HG02884 (cell line): Measurements from ENCODE around the gene PIM3.

Experiments
- ATAC-seq: cut with Tn5 transposase; IDR thresholded peaks from one replicate; pipeline ENCODE4 v1.9.1; 2021; ENCODE audit warnings: mild to moderate bottlenecking, moderate library complexity; ENCODE audit not compliant: unreplicated experiment

Gene PIM3

DNA sequence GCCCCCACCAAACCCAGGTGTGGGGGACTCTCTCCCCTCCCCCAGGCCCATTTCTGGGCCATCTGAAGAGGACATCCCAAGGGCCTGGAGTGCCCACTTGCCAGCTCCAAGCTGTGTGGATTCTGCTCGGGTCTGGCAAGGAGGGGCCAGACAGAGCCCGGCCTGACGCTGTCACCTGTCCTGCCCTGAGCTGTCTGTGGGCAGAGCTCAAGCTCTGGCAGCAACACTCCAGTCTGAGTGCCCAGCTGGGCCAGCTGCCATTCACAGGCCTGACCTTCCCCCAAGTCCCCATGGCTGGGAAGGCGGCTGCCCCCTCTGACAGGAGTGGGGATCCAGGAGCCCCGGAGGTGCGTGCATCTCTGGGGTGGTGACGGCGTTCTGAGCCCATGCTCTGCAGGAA is 6.2 kb upstream of the PIM3 start:
- ATAC-seq = no peak

DNA sequence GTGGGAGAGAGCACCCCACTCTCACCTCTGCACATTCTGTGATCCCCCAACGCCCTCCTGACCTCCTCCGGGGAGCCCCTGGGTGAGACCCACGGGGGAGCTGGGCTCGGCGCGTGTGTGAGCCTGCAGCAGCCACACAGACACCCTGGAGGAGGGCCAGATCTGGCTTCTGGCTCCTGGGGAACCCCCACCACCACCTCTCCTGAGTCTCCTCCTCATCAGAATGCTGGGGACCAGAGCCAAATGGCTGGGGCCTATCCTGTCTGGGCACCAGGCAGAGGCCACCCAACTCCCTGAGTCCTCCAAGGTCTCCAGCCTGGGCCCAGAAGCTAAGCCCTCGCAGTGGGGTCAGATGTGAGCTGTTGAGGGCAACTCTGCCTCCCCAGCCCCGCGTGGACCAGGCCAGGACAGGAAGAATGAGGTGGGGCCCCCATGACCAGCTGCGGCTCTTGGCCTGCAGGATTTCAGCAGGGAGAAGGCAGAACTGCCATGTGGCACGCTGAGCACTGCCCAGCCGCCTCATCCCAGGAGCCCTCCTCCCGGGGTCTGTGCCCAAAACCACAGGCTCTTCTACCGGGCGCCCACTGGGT is 5.5 kb upstream of the PIM3 start:
- ATAC-seq = no peak

DNA sequence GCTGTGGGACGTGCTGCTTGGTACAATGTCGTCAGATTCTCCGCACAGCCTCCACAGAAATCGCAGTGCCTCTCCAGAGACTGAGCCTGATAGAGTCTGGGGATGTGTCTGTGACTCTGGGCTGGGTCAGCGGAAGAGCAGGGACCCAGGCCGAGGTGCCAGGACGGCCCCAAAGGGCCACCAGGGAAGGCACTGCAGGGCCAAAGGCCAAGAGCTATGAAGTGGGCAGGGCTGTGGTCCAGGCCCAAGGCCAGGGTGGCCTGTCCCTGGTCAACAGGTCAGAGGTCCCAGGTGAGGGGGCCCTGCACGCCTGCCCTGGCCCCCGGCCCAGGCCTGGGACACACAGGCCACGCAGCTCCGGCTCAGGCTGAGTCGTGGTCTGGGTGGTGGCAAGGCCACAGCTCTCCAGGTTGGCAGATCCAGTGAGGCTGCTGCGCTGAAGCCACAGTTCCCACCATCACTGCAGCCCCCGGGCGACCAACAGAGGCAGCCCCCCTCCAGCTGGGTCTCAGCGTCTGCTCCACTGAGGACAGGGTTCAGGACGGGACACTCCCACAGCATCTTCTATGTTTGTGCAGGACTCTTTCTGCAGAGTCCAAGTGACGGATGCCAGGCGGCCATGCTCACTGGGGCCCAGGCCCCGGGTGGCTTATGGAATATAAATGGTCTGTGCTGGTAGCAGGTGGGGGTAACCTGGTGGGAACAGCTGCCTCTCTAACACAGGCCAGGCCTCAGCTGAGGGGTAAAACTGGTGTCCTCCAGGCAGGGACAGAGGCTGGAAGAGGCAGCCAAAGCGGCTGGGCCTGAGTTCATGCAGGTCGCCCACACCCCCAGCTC is 4.8 kb upstream of the PIM3 start:
- ATAC-seq = no peak

DNA sequence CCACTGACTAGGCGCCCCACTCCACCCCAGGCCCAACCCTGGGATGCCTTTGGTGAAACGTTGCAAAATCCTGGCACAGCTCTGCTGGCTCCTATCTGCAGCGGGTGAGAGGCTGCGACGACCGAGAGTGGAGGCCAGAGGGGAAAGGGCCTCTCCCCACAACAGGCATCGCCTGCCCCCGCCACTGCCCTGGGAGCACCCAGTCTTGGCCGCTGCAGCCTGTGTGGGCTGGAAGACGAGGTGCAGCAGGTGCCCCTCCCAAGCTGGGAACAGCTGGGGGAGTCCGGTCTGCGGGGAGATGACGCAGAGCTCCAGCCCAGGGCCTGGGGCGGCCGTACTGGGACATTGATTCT is 4.2 kb upstream of the PIM3 start:
- ATAC-seq = no peak

DNA sequence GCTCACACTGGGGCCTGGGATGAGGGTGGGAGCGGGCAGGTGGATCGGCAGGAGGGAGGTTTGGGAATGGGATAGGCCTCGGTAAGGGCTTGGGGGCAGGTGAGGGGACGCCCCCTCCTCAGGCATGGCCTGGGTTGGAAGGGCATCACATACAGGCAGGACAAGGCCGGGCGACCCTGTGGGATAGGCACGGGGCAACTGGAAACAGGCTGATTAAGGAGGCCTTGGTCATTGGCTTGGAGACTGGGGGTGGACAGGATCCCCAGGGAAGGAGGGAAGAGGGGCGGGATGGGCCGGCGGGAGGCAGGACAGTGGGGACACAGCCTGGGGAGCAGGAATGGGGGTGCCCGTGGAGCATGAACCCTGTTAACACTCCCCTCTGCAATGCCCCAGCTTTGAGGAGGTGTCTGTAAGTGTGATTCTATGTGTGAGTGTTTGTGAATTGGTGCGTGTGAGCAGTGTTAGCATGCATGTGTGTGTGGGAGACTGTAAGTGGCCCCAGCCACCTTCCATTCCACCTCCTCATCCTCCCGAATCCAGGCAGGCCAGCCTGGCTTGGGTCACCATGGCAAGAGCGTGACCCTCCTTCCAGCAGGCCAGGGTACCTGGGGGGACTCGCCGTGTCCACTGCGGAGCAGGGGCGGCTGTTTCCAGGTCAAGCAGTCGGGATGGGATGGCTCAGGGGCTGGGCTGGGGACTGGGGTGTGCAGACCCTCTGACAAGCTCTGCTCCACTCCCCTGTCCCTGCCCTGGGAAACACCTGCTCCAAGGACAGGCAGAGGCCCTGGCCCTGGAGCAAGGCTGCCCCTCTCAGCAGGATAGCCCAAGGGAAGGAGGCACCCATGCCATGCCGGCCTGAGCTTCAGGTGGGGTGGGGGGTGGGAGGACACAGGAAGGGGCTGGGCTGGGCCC is 3.4 kb upstream of the PIM3 start:
- no peak for ATAC-seq

DNA sequence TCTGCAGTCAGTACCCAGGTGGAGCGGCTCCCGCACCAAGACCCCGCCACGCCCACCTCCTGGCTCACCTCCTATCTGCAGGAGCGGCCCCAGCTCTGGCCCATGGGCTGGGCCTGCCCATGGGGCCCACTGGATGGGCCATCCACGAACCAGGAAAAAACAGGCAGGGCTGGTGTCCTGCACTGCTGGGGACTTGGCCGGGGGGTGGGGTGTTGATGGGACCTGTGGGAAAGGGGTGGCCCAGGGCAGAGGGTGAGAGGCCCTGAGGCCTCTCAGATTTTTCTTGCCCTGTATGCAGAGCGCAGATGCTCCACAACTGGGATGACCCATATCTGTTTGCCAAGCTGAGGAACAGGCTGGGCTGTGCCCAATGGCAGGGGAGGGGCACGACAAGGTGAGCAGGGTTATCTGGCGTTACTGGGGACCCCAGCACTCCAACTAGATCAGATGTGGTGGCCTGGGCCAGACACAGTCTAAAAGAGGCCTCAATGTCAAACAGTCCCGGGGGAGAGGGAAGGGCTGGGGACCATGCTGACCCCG is 2.7 kb upstream of the PIM3 start:
- no peak for ATAC-seq

DNA sequence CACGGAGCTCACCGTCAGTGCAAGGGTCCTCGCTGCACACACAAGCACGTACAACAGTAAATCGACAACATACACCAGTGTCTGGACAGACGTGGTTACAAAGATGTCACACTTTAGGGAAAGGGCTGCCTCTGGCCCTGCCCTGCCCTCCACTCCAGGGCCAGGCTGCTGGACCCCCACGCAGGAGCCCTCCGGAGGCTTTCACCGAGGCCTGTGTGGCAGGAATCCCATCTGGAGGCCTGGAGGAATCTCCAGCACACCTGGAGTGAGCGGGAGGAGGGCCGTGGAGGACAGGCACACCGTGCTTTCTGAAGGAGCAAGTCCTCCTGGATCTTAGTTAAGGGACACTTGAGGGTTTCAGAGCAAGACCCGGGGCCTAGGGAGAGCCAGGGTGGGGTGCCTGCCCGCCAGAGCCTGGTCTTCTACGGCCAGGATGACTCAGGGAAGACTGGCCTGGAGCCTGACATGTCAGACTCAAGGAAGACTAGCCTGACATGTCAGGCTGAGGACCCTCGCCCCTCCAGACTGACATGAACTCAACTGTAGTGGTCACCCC is 2.1 kb upstream of the PIM3 start:
- ATAC-seq = no peak

DNA sequence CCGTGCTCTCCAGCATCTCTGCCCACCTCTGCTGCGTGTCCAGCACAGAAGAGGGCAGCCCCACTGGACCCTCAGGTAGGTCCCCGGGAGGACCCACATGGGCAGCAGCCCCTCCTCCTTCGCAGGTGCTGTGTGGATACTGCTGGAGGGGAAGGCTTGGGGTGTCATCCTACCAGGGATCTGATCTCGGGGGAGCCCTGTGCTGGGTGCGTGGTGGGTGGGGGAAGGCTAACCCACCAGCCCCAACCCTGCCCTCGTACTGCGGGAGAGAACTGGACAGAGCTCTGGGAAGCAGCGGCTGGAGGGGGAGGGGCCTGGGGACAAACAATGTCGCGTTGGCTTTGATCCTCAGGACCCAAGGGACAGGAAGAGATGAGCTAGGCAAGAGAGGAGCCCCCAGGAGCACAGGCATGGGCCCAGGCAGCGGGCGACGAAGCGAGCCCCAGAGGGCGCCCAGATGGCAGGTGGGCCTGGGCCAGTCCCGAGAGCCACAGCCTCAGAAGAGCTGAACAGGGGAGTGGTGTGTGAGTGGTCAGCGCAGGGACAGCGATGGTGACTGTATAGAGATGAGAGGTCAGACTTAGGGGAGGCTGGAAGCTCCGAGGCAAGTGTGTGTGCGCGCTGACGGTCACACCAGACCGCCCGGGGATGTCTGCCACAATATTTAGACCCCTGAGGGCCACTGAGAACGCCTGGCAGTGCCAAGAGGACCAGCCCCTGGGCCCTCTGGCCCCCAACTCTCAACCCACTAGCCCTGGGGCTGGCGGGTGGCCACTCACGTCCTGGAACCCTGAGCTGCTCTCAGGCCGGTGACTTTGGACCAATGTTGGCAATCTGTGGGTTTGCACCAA is 1.4 kb upstream of the PIM3 start:
- ATAC-seq = no peak

DNA sequence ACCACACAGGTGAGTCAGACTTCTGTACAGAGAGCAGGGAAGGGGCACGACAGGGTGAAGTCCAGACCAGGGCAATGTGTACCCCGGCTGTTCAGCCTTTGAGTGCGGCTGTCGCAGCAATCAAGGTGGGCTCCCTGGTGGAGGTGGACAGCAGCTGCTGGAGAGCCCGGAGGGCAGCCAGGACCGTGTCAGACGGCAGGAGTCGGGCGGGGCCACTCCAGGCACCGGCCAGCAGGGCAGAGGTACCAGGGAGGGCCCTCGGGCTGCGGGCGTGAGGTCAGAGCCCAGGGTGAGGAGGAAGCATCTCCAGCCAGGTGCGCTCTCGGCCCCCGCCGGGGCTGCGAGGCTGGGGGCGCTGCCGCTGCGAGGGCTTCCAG is 802 bp upstream of the PIM3 start:
- ATAC-seq = no peak

DNA sequence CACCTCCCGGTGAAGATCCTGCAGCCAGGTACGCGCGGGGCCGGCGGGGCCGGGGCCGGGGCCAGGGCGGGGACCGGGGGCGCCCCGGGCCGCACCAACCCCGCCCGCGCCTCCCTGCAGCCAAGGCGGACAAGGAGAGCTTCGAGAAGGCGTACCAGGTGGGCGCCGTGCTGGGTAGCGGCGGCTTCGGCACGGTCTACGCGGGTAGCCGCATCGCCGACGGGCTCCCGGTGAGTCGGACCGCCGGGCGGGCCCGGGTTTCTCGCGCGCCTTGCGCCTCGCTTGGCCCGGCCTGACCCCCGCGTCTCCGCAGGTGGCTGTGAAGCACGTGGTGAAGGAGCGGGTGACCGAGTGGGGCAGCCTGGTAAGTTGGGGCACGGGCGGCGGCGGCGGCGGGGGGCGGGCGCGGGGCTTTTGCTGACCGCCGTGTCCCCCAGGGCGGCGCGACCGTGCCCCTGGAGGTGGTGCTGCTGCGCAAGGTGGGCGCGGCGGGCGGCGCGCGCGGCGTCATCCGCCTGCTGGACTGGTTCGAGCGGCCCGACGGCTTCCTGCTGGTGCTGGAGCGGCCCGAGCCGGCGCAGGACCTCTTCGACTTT is 531 bp downstream of the PIM3 start:
- ATAC-seq = no peak

DNA sequence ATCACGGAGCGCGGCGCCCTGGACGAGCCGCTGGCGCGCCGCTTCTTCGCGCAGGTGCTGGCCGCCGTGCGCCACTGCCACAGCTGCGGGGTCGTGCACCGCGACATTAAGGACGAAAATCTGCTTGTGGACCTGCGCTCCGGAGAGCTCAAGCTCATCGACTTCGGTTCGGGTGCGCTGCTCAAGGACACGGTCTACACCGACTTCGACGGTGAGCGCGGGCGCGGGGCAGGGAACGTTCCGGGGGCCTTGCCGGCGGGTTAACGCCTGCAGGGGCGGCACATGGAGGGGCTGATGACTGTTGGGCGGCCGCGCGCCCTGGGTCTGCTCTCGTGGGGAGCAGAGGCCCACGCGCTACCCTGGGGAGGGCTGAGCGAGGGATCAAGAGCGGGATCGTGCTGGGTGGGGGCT is 1.0 kb downstream of the PIM3 start:
- no peak for ATAC-seq

DNA sequence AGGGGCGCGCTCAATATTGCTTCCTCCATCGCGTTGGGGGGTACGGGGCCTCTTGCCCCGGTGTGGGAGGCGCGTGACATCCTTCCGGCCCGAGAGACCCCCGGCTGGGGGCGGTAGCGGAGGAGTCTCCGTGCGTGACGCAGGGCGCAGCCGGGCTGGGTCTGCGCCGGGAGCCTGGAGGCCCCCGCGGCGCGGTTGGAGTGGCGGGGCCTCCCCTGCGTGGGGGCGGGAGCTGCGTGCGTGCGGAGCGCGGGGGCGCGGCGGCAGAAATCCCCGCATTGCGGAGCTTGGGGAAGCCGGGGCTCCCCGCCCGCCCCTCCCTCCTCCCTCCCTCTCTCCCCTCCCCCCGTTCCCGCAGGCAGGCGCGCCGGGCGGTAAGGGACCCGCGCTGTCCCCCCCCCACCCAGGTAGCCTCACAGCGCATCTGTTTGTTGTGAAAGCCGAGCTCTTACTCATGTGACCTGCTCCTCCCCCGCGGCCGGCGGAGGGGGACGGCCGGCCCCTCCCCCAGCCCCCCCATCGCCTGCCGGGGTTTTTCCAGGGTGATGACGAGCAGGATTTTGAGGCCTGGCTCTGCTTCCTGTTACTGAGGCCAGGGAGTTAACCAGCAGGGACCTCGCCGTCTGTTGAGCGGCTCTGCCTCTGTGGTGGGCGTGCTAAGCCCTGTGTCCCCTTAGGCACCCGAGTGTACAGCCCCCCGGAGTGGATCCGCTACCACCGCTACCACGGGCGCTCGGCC is 1.6 kb downstream of the PIM3 start:
- no peak for ATAC-seq

DNA sequence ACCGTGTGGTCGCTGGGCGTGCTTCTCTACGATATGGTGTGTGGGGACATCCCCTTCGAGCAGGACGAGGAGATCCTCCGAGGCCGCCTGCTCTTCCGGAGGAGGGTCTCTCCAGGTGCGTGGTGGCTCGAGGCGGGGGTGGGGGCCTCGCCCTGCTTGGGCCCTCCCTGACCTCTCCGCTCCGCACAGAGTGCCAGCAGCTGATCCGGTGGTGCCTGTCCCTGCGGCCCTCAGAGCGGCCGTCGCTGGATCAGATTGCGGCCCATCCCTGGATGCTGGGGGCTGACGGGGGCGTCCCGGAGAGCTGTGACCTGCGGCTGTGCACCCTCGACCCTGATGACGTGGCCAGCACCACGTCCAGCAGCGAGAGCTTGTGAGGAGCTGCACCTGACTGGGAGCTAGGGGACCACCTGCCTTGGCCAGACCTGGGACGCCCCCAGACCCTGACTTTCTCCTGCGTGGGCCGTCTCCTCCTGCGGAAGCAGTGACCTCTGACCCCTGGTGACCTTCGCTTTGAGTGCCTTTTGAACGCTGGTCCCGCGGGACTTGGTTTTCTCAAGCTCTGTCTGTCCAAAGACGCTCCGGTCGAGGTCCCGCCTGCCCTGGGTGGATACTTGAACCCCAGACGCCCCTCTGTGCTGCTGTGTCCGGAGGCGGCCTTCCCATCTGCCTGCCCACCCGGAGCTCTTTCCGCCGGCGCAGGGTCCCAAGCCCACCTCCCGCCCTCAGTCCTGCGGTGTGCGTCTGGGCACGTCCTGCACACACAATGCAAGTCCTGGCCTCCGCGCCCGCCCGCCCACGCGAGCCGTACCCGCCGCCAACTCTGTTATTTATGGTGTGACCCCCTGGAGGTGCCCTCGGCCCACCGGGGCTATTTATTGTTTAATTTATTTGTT is 2.4 kb downstream of the PIM3 start:
- no peak for ATAC-seq

DNA sequence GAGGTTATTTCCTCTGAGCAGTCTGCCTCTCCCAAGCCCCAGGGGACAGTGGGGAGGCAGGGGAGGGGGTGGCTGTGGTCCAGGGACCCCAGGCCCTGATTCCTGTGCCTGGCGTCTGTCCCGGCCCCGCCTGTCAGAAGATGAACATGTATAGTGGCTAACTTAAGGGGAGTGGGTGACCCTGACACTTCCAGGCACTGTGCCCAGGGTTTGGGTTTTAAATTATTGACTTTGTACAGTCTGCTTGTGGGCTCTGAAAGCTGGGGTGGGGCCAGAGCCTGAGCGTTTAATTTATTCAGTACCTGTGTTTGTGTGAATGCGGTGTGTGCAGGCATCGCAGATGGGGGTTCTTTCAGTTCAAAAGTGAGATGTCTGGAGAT is 3.1 kb downstream of the PIM3 start:
- no peak for ATAC-seq

DNA sequence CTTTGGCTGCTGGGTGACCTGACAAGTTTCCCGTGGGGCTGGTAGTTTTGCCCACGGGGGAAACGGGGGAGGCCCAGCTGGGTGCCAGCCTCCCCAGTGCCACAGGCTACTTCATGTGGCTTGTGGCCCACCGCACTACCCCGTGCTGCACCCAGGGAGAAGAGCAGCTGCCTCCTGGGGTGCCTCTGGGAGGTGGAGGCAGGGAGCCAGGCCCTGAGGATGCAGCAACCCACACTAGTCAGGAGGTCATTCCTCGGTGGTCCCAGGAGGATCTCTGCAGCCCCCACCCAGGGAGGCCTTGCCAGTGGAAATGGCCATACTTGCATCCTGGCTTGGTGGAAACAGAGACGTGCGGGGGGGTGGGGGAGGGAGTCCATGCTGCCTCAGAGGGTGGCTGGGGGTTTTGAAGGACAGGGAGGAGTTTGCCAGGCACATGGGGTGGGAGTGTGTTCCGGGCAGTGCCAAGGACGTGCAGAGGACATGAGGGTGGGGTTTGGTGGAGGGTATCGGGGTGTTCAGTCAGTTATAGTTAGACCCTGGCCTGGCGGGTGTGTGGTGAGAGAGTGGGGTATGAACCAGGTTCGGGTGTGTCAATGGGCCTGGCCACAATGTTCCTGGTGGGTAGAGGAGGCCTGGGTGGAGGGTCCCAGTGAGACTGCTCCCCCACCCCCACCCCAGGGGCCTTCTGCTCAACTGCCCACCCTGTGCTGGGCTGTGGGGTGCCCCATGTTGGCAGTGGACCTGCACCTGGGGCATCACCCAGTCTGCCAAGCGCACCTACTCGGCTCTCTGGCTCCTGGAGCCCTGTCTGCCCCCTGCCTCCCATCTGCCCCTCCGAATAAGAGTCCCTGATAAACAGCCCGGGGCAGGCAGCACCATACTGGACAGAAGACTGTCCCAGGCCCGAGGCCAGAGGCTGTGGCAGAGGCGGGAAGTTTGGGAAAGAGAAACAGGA is 3.8 kb downstream of the PIM3 start:
- ATAC-seq = no peak

DNA sequence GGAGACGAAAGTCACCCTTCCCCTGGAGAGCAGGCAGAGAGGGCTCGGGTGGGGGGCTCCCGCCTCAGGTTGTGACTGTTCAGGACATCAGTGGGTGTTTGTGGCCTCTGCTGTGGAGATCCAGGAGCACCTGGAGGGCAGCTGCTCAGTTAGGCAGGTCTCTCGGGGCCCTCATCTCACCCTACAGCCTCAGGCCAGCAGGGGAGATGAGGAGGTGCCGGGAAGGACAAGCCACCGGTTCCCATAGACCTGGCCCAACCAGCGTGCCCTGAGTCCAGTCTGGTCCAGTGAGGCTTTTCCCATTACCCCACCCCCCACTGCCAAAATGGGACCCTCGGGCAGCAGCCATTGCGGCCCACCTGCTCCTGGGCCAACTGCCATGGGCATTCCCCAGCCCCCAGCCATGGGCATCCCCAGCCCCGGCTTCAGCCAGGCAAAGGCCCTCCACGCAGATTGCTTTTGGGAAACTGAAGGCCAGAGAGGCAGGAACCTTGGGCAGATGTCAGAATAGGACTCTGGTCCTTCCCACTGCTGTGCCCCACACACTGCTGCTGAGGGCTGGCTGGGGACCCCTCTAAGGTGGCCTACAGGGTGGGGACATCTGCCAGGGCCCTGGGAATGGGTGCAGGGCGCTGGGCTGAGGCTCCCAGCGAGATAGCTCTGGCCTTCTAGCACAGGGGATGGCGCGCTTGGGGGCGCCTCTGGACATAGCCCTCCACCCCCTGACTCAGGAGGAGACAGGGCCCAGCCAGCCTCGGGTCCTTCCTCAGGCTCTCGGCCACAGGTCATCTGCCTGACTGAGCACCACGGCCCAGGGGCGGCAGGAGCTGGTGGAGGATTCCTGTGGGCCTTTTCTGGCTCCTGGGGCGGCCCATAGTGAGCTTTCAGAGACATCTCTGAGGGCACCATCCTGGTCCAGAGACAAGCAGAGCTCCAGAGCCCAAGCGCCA is 4.8 kb downstream of the PIM3 start:
- ATAC-seq = no peak
